Adrenal gland (tissue), 5 donors: Measurements from ENCODE around the gene VPS39.

Experiments used
- CTCF ChIP-seq, 6 experiments: fragments of 450-650 bp in 4 of 6; fragments of 200-600 bp in 2 of 6; sonication (generic) in 1 of 6; IDR thresholded peaks; 1 replicate in 5 of 6; 2 replicates in 1 of 6; pipeline versions ENCODE4 v1.5.1 to v1.8.0; 2016 to 2021; ENCODE audit warnings: antibody characterized with exemption in 6 of 6, mild to moderate bottlenecking in 2 of 6, moderate library complexity in 1 of 6
- POLR2A ChIP-seq, 2 donors: fragments of 450-650 bp; IDR thresholded peaks; one replicate each; pipeline ENCODE4 v1.6.1; 2017; ENCODE audit warnings: antibody characterized with exemption in 2 of 2, mild to moderate bottlenecking in 2 of 2, moderate library complexity in 1 of 2
- donor health status: DM: no; HTN: no; CAD: no.

DNA sequence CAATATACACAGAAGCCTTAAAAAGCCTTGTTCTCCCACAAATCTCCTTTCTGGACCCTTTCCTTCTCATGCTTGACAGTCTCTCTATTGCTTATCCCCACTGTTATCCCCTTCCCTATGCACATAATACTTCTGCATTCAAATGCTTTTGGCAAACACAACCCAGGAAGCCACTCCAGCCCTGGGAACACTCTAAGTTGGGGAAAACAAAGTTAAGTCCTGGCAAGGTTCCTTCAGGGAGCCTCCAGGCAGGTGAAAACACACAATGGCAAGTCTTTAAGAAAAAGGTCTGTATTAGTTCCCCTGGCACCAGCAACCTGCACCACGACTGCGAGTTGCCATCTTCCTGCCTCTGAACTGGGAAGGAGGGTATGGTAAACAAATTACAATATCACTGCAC, 45.2 kb upstream of the VPS39 start:
- no peak for TF ChIP-seq CTCF (IDR thresholded peaks at IDR 0.05)
- no peak for TF ChIP-seq POLR2A (IDR thresholded peaks at IDR 0.05)
